SU-DHL-6 (cell line): ENCODE results near the gene PCSK1.

Source experiments
- H2AFZ ChIP-seq: fragments of 200-600 bp; sonication (generic); 2 replicates; pipeline ENCODE4 v1.6.1; 2014; ENCODE audit warnings: low read depth, mild to moderate bottlenecking, moderate library complexity, mixed read lengths, antibody characterized with exemption, low read length; ENCODE audit not compliant: severe bottlenecking
- H3F3A ChIP-seq: fragments of 200-600 bp; shearing (Covaris generic); 2 replicates; pipeline ENCODE4 v1.6.0; 2016; ENCODE audit warnings: antibody characterized with exemption, mild to moderate bottlenecking; ENCODE audit not compliant: insufficient read depth
- H3K27ac ChIP-seq: fragments of 200-600 bp; sonication (generic); 2 replicates; pipeline ENCODE4 v1.5.1; 2016; ENCODE audit warnings: low read depth, mild to moderate bottlenecking, low read length, moderate library complexity, mixed read lengths
- H3K27me3 ChIP-seq: fragments of 200-600 bp; sonication (generic), shearing (Covaris generic); 2 replicates; pipeline ENCODE4 v1.6.0; 2014; ENCODE audit warnings: mild to moderate bottlenecking, low read length
- H3K36me3 ChIP-seq: fragments of 200-600 bp; sonication (generic); 2 replicates; pipeline ENCODE4 v1.6.1; 2014; ENCODE audit warnings: mild to moderate bottlenecking, low read length, mixed read lengths
- H3K4me2 ChIP-seq: fragments of 300-600, 200-600 bp; shearing (Covaris generic), sonication (generic); 2 replicates; pipeline ENCODE4 v1.6.0; 2014; ENCODE audit warnings: low read length, low read depth, mild to moderate bottlenecking; ENCODE audit not compliant: poor library complexity, severe bottlenecking
- H3K4me3 ChIP-seq: fragments of 200-600 bp; sonication (generic); 2 replicates; pipeline ENCODE4 v1.5.1; 2014; ENCODE audit warnings: antibody characterized with exemption, low read length, mild to moderate bottlenecking, mixed read lengths; ENCODE audit not compliant: insufficient read depth, poor library complexity, severe bottlenecking
- H3K79me2 ChIP-seq: fragments of 200-600 bp; sonication (generic); 2 replicates; pipeline ENCODE4 v1.6.1; 2014; ENCODE audit warnings: mild to moderate bottlenecking, low read length, moderate library complexity; ENCODE audit not compliant: insufficient read depth
- H3K9ac ChIP-seq: fragments of 200-600 bp; sonication (generic); 2 replicates; pipeline ENCODE4 v1.7.0; 2014; ENCODE audit warnings: mild to moderate bottlenecking, low read length
- H3K9me2 ChIP-seq: fragments of 200-600 bp; sonication (generic); replicated peaks from 2 replicates; pipeline ENCODE4 v1.6.1; 2014; ENCODE audit warnings: low read length; ENCODE audit not compliant: insufficient read depth
- H3K9me3 ChIP-seq: fragments of 200-600 bp; sonication (generic); 2 replicates; pipeline ENCODE4 v1.6.1; 2014; ENCODE audit warnings: low read length, mixed read lengths; ENCODE audit not compliant: insufficient read depth
- H4K20me1 ChIP-seq: fragments of 200-600 bp; sonication (generic); 2 replicates; pipeline ENCODE4 v1.6.1; 2014; ENCODE audit warnings: low read depth, mild to moderate bottlenecking, antibody characterized with exemption, low read length, moderate library complexity, mixed read lengths
- EZH2phosphoT487 ChIP-seq: fragments of 200-600 bp; sonication (generic), shearing (Covaris generic); conservative IDR thresholded peaks from 2 replicates; pipeline ENCODE4 v1.6.1; 2018; ENCODE audit warnings: mild to moderate bottlenecking, antibody characterized with exemption, low read length, moderate library complexity, mixed read lengths
- TF ChIP-seq, protein P1 (sequence below): fragments of 200-600 bp; sonication (generic); IDR thresholded peaks from one replicate; pipeline ENCODE4 v1.5.1; 2017; ENCODE audit warnings: antibody characterized with exemption, mild to moderate bottlenecking, low read length, moderate library complexity; ENCODE audit not compliant: insufficient read depth, poor library complexity, severe bottlenecking

The PCSK1 gene

GRCh38 chr5:96350678-96351077 is 82.4 kb downstream of the PCSK1 start:
- Histone ChIP-seq H3K36me3 (no peaks in the 10 kb centered on the region), H3K4me2 (no peak overlapping the region), H3K27ac (no peak overlapping the region), H3K9me3 (no peaks in the 10 kb centered on the region), H3K27me3 (no peaks in the 10 kb centered on the region), H2AFZ (no peak overlapping the region), H3K79me2 (no peaks in the 10 kb centered on the region), H3K4me3 (no peak overlapping the region), H3K9ac (no peak overlapping the region), H3F3A (no peaks in the 10 kb centered on the region), H3K9me2 (no peaks in the 10 kb centered on the region), H4K20me1 (no peaks in the 10 kb centered on the region)
- TF ChIP-seq EZH2phosphoT487: no peak
- TF ChIP-seq, protein P1, sequence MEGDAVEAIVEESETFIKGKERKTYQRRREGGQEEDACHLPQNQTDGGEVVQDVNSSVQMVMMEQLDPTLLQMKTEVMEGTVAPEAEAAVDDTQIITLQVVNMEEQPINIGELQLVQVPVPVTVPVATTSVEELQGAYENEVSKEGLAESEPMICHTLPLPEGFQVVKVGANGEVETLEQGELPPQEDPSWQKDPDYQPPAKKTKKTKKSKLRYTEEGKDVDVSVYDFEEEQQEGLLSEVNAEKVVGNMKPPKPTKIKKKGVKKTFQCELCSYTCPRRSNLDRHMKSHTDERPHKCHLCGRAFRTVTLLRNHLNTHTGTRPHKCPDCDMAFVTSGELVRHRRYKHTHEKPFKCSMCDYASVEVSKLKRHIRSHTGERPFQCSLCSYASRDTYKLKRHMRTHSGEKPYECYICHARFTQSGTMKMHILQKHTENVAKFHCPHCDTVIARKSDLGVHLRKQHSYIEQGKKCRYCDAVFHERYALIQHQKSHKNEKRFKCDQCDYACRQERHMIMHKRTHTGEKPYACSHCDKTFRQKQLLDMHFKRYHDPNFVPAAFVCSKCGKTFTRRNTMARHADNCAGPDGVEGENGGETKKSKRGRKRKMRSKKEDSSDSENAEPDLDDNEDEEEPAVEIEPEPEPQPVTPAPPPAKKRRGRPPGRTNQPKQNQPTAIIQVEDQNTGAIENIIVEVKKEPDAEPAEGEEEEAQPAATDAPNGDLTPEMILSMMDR: no peak

DNA sequence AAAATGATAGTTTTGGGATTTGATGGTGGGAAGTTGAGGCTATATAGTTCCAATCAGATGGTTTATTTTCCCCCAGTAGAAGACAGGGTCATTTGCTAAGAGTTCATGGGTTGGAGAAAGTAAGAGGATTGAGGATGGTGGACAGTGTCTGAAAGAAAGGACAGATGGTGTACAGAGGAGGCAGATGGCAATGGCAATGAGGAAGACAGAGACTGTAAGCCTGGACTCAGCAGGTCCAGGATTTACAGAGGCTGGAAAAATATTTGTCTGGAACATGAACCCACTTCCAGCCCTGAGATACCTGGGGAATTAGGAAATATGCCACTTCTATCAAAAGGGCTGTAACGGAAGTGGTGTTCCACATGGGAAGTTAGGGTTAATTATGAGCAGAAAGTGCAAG is 84.5 kb downstream of the PCSK1 start:
- TF ChIP-seq, protein P1: no peak
- no peak for TF ChIP-seq EZH2phosphoT487
- Histone ChIP-seq H3K27me3 (no peaks in the 10 kb centered on the region), H3K9ac (no peak overlapping the region), H3K4me3 (no peak overlapping the region), H3K9me2 (no peaks in the 10 kb centered on the region), H3K79me2 (no peaks in the 10 kb centered on the region), H4K20me1 (no peaks in the 10 kb centered on the region), H3F3A (no peaks in the 10 kb centered on the region), H3K9me3 (no peaks in the 10 kb centered on the region), H3K27ac (no peak overlapping the region), H2AFZ (no peak overlapping the region), H3K4me2 (no peak overlapping the region), H3K36me3 (no peaks in the 10 kb centered on the region)

- no peaks in the 10 kb centered on the region for H3K27me3 ChIP-seq
- no peaks in the 10 kb centered on the region for H3K9me2 ChIP-seq
- no peaks in the 10 kb centered on the region for H3K36me3 ChIP-seq
- no peaks in the 10 kb centered on the region for H3K9me3 ChIP-seq
- H3K4me2 ChIP-seq: no peak overlapping the region
- H3K4me3 ChIP-seq: no peak overlapping the region
- no peak overlapping the region for H3K27ac ChIP-seq
- H3K9ac ChIP-seq: no peak overlapping the region
- H3K79me2 ChIP-seq: no peaks in the 10 kb centered on the region
- no peaks in the 10 kb centered on the region for H4K20me1 ChIP-seq
- no peaks in the 10 kb centered on the region for H3F3A ChIP-seq
- TF ChIP-seq EZH2phosphoT487: no peak
- TF ChIP-seq, protein P1: no peak
- no peak overlapping the region for H2AFZ ChIP-seq
These were observed 85.4 kb downstream of the PCSK1 start for GRCh38 chr5:96347502-96348292.
